ENCODE results near the gene DNAAF8. TPM values are rescaled to one million over a fixed set of nuclear protein-coding genes. Genes with fewer than 3 reads are reported as not detected.

Gene DNAAF8
- polyA plus RNA-seq, 3 donors = 0.04 to 0.36 TPM; not detected in 1

DNA sequence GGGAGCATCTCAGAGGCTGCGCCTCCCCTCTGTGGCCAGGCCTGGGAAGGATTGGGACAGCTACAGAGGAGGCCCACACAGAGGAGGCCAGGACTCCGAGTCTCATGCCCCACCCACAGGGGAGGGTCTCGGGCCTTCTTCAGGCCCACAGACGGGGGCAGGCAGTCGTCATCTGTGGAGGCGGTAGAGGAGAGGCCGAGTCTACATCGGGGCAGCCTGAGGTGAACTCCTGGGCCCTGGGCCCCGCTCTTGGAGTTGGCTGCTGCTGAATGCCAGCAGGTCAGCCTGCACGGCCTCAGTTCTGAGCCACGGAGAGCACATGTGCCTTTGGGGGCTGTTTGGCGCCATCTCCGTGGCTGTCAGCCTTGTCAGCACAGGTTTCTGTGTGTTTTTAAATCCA, 49.0 kb upstream of the DNAAF8 start:
- Mint-ChIP-seq H3K27me3 (ENCODE audit: low read depth in 3 of 3) (no peaks in the 10 kb centered on the region), H3K4me1 (peaks cover 38% of the 10 kb centered on the region), H3K4me3 (no peak overlapping the region), H3K9me3 (peaks cover 0 to 2% (median 0%) of the 10 kb centered on the region in 7 donors), H3K36me3 (peaks cover 44 to 86% of the 10 kb centered on the region in 2 donors), H3K27ac (no peak overlapping the region)
- no peaks in the 10 kb centered on the region for H3K27me3 ChIP-seq (ENCODE audit: control insufficient read depth in 2 of 2, insufficient read depth in 2 of 2, low read length in 2 of 2)
- peaks cover 68 to 75% of the 10 kb centered on the region in 2 donors for H3K36me3 ChIP-seq (replicated peaks in 1 of 2; ENCODE audit: control insufficient read depth in 1 of 2, insufficient read depth in 2 of 2, low read length in 2 of 2)
- H3K4me1 ChIP-seq (ENCODE audit: control insufficient read depth in 1 of 2, insufficient read depth in 2 of 2, low read length in 2 of 2) = peaks cover 45 to 50% of the 10 kb centered on the region in 2 donors
- H4K20me1 ChIP-seq (ENCODE audit: insufficient read depth, low read length) = peaks cover 15% of the 10 kb centered on the region
- H3K9ac ChIP-seq (ENCODE audit: insufficient read depth, low read length, poor library complexity, severe bottlenecking) = no peak overlapping the region
- no peak for TF ChIP-seq CTCF (IDR thresholded peaks at IDR 0.05)
- H3K4me2 ChIP-seq (replicated peaks; ENCODE audit: extremely low read depth, low read length, poor library complexity, severe bottlenecking) = no peak overlapping the region
- peaks cover 35% of the 10 kb centered on the region for H3K79me2 ChIP-seq (ENCODE audit: insufficient read depth, low read length)
- H3K9me3 ChIP-seq (replicated peaks in 1 of 2; ENCODE audit: control insufficient read depth in 1 of 2, insufficient read depth in 1 of 2, low read length in 2 of 2) = no peaks in the 10 kb centered on the region
- H2AFZ ChIP-seq (ENCODE audit: insufficient read depth, low read depth, low read length, poor library complexity, severe bottlenecking) = no peak overlapping the region
- intact Hi-C loops (cut with micrococcal nuclease) = no loop called here
- H3K27ac ChIP-seq (ENCODE audit: low read depth in 1 of 2, low read length in 2 of 2) = no peak overlapping the region
- DNase-seq = no peak
- 96% methylated on average over 11 of the region's 13 CpGs for WGBS (ENCODE audit: insufficient coverage)
- no peak overlapping the region for H3K4me3 ChIP-seq (replicated peaks in 1 of 3; ENCODE audit: low read depth in 2 of 3, low read length in 3 of 3)

- Histone ChIP-seq H3K9me3 (replicated peaks in 1 of 2; ENCODE audit: control insufficient read depth in 1 of 2, insufficient read depth in 1 of 2, low read length in 2 of 2) (no peaks in the 10 kb centered on the region), H3K36me3 (replicated peaks in 1 of 2; ENCODE audit: control insufficient read depth in 1 of 2, insufficient read depth in 2 of 2, low read length in 2 of 2) (peaks cover 70 to 74% of the 10 kb centered on the region in 2 donors), H3K27ac (ENCODE audit: low read depth in 1 of 2, low read length in 2 of 2) (no peak overlapping the region), H3K27me3 (ENCODE audit: control insufficient read depth in 2 of 2, insufficient read depth in 2 of 2, low read length in 2 of 2) (no peaks in the 10 kb centered on the region), H3K79me2 (ENCODE audit: insufficient read depth, low read length) (peaks cover 29% of the 10 kb centered on the region), H2AFZ (ENCODE audit: insufficient read depth, low read depth, low read length, poor library complexity, severe bottlenecking) (no peak overlapping the region), H3K4me2 (replicated peaks; ENCODE audit: extremely low read depth, low read length, poor library complexity, severe bottlenecking) (no peak overlapping the region), H3K9ac (ENCODE audit: insufficient read depth, low read length, poor library complexity, severe bottlenecking) (no peak overlapping the region), H4K20me1 (ENCODE audit: insufficient read depth, low read length) (peaks cover 17% of the 10 kb centered on the region), H3K4me1 (ENCODE audit: control insufficient read depth in 1 of 2, insufficient read depth in 2 of 2, low read length in 2 of 2) (peaks cover 45 to 50% of the 10 kb centered on the region in 2 donors), H3K4me3 (replicated peaks in 1 of 3; ENCODE audit: low read depth in 2 of 3, low read length in 3 of 3) (no peak overlapping the region)
- peaks cover 46 to 85% of the 10 kb centered on the region in 2 donors for H3K36me3 Mint-ChIP-seq
- peaks cover 41% of the 10 kb centered on the region for H3K4me1 Mint-ChIP-seq
- DNase-seq = no peak
- no peak for TF ChIP-seq CTCF (IDR thresholded peaks at IDR 0.05)
- H3K4me3 Mint-ChIP-seq = no peak overlapping the region
- 86% methylated on average over 28 of the region's 38 CpGs for WGBS (ENCODE audit: insufficient coverage)
- H3K27me3 Mint-ChIP-seq (ENCODE audit: low read depth in 3 of 3) = no peaks in the 10 kb centered on the region
- intact Hi-C loops (cut with micrococcal nuclease) = no loop called here
- H3K27ac Mint-ChIP-seq = peak overlapping the region in 1 of 7 donors; percentile 42
- no peaks in the 10 kb centered on the region for H3K9me3 Mint-ChIP-seq
These were observed 48.4 kb upstream of the DNAAF8 start for GRCh38 chr16:4685776-4686496.
